ENCODE data around the gene OAT. TPM values are rescaled to one million over a fixed set of nuclear protein-coding genes. Genes with fewer than 3 reads are reported as not detected.
A peak's percentile ranks its signal among the peaks of the same experiment; 100 is the strongest.

OAT gene
- polyA plus RNA-seq, 1 donor = 50.8 TPM

DNA sequence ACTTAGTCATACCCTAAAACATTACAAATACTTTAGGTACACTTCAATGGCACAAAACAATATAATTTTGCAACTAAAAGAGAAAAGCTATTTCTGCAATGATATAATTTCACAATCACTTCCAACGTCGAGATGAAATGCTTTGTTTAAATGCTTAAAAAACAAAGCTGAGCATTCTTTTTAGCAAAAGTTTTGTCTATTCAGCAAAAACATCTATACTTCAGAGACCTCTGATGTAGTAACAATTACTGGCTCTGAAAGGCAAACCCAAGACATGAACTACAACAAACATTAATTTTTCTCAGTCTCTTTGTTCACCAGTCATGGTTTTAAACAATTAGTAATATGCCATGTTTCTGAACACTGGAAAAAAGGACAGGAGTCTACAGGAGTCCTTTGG, 16.4 kb downstream of the OAT start:
- DNase-seq = no peak

DNA sequence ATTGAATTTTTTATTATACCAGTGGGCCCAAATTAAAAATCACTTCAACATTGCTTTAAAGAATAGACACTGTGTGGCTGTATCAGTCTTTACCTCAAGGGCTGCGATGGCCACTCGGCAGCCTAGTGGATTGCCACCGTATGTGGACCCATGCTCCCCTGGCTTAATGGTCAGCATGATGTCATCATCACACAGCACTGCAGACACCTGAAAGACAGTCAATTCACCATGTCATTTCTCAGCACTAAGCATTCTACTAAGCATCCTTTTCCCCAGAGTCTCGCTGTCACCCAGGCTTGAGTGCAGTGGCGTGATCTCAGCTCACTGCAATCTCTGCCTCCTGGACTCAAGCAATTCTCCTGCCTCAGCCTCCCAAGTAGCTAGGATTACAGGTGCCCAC, 17.1 kb downstream of the OAT start:
- DNase-seq = no peak

DNA sequence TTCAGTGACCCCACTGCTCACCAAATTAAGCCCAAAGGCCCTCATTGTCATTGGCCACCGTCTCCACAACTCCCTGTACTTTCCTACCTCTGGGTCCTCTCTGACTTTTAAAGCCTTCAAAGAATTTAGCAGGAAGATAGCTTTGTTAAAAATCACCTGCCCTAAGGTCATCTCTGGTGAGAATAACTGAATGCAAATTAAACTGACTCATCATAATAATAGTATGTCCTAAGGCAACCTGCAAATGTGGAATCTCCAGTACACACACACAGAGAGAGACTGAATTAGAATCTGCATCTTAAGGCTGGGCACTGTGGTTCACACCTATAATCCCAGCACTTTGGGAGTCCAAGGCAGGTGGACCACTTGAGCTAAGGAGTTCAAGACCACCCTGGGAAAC, 24.1 kb downstream of the OAT start:
- DNase-seq = no peak

DNA sequence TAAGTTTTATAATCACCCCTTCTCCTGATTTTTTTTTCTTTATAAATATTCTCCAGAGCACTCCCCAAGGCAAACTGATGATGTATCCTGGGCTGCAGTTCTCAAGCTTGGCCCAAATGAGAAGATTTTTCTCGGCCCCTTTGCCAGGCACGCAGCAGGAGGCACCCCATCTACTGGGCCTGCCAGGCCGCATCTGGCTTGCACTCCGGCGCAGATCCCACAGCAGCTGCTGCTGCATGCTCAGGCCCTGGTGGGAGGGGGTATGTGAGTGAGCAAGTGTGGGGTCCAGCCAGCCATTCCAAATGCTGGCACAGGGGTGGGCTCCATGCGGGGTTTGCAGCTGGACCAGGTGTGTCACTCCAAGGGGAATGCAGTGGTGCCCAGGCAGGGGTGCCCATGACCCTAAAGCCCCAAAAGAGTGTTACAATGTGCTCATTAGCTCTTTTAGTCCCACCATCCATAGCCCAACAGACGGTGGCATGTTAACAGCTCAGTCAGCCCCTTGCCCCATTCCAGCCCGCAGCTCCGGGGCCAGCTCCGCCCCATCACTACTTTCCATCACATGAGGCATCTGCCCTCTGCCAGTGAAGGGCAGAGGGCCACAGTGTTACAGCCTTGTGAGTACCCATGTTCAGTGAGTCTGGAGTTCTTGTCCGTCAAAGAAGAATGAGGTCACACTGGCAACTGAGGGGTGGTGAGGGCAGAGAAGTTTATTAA, 25.9 kb downstream of the OAT start:
- no peak for DNase-seq

DNA sequence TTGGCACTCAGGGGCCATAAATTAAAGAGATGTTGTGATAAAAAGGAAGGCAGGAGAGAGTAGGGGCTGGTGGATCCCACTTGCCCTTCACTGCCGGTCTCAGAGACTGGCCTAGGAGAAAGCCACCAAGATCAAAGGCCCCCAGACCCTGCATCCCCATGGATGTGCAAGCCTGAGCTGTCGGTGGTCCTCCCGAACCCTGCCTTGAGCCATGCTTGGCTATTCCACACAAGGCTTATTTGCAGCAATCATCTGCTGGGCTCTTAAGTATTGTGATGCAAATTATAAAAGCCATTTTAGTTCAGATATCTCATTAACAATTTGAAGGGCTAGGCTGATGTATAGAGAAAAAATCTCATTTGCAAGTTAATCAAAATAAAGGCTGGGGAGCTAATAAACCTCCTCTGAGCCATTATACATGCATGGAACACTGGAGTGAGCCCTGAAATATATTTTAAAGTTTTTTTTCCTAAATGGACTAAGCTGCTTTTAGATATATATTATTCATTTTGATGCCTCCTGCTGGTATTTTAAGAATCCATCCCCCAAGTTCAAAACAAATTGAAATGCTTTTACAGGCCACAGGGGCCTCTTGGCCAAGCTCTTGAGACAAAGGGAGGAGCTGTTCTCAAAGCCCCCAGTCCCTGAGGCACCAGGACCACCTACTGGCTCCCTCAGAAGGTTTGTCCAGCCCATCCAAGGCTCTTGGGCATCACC, 28.1 kb downstream of the OAT start:
- no peak for DNase-seq

DNA sequence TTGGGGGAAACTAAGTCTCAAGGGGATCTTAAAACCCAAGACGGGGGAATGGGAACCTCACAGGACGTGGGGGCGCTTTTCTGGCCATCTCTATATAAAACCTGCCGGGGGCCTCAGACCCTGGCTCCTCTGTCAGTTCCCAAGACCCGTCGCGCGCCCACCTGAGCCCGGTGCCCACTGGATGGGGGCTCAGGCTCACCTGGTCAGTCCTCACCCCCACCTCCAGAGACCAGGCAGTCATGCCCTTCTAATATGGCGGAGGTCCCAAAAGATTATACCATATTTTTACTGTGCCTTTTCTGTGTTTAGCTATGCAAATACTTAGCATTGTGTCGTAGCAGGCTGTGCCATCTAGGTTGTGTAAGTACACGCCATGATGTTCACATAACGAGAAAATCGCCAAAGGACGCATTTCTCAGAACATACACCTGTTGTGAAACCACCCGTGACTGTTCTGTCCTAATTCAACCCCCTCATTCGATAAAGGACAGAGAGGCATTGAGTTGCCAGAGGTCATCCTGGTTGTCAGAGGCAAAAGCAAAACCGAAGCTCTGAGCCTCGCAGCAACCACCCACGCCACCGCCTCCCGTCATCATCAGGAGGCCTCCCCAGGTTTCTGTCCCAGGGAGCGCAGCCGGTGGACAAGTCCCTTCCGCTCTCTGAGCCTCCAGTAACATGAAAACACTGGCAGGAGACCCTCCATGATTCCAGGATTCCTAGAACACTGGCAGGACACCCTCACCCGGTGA, 28.9 kb downstream of the OAT start:
- DNase-seq = no peak

DNA sequence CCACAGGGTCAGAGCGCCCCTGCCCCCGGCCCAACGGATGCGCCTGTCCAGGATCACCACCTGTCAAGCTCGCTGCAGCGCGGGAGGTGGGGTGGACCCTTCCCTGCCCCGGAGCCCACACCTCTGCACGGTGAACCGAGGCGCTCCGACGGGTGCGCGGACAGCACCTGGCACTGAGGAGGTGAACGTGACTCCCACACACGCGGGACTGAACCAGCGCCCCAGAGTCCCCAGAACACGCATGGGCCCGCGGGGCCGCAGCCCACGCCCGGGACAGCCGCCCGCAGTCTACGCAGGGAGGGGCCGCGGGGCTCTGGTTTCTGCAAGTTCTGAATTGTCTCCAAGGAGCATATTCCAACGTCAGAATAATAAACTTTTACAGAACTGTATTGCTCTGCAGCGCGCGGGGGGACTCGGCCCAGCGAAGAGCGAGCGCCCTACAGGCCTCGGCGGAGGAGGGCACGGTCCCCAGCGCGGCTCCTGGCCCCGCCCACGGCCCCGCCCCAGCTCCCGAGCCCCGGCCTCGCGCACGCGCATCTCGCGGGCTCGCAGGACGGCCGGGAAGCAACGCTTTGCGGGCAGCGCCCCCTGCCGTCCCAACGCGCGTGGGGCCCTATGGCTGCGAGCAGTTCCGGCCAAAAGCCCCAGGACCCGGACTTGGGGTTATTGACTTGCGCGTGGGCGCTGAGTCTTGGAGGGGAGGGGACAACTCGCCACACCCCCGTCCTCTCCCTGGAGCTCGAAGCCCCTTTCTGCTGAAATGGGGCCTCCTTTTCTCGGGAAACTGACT, 29.7 kb downstream of the OAT start:
- peak; percentile 91 for DNase-seq

DNA sequence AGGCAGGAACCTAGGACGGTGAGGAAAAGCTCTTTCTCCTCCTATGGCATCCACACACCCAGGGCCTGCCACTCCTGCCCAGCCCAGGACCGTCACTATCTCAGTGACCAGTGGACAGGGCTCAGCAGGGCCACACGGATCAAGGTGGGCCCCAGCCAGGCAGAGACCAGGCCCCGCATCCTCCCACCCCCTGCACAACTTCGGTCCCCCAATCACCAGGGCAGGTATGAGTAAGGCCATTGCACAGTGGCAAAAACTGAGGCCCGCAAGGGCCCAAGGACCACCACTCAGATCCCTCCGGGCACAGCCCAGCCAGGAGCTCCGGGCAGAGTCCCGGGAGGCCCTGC, 30.3 kb downstream of the OAT start:
- no peak for DNase-seq

DNA sequence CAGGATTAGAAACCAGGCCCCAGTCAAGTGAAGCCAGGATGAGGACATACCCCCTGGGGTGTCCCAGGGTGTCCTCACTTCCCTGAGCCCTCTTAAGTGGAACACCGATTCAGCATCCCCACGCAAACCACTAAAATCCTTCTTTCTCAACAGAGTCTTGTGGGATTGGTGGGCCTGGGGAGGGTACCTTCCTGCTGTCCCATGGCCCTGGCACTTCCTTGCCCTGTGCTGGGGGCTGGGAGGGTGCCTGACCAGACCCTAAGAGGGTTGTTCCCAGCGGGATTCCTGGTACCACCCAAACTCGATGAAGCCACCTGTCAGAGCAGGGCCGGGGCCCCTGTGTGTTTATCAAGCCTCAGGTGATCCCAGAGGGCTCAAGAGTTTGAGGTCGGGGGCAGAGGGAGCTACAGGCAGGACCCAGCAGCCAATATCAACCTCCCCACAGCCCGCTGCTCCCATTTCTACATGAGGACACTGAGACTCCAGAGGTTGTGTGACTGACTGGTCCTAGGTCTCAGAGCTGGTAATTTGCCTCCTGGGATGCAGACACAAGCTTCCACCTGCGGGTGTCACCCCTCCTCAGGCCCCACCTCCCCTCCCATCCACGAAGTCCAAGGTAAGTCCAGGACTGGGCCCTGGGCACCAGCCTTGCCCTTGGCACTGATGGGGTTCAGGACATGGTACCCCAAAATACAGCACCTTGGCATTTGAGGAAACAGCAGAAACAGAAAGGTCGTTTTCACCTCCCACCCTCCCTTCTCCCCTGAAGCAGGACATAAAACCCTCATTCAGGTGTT, 31.4 kb downstream of the OAT start:
- no peak for DNase-seq

DNA sequence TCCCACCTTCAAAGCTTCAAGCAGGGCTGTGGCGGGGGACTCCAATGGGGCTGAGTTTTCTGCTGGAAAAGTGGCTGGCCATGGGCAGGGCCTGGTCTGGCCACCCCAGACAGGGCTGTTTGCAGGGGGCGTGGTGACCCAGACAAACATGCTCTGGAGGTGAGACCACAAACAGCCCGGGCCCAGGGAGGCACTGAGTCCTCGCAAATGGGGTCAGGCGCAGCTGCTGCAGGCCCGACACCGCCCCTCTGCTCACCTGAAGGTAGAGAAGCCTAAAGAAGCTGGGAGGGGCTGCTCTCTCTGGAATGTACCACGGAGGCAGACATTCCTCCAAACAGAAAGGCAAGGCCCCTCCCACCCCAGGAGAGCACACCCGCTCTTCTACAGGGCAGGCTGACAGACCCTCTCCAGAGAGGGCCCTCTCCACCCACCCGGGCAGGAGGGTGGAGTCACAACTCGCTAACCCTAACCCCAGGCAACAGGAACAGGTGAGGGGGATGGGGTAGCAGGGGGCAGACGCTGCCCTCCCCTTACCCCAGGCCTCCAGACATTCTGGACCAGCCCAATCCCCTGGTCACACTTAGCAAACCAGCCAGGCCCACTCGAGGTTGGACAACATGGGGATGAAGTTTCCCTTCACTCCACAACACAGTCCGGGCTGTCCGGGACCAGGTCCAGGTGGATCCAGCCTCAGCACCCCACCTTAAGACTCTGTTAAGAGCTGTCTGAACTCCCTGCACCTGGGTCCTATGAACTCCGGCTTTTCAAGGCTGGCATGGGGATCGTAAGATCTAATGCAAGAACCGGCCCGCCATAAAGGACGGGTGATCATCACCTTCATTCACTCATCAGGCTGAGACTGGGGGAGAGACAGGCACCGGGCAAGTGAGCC, 32.3 kb downstream of the OAT start:
- no peak for DNase-seq

DNA sequence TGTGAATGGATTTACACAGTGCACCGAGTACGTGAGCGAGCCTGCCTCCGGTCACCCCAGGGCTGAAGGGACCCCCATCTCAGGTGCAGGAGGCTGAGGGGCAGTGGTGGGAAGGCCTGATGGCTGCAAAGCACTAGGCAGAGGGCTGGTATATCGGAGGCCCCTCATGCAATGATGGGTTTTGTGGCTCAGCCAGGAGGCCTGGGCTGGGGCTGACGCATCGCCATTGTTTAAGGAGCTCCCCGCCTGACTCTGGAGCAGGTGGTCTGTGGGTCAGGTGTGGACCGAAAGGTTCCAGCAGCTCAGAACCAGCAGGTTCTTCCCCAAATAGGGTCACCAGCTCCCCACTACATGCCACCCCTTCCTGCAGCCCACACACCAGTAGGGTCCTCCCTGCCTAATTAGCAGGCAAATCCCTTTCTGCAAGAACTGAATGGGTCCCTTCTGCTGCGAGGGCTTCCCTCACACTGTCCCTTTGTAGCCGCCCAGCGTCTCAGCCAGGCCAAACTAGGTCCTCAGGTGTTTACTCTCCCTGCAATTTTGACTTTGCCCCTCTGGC, 33.0 kb downstream of the OAT start:
- DNase-seq = no peak

DNA sequence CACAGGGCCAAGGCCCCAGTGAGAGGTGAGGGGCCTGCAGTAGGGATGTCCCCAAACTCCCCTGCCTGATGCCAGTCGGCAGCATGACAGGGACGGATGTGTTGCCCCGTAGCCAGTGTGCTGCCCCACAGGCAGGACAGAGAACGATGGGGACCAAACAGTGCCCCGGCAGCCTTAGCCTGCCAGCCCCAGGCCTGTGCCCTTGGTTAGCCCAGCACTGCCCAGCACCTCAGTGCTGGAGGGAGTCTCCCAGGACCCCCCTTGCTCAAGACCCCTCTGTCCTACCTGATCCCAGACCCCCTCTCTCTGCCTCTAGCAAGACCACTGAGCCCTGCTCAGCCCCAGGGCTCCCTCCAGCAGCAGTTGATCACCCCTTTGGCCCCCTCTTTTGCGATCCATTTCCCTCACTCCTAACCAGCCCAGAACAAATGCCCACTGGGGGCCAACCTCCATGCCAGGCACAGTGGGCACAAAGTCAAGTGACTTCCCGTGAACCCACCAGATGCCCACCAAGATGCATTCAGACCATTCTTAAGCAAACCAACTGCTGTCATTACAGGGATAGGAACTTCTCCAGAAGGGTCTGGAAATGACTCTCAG, 34.0 kb downstream of the OAT start:
- no peak for DNase-seq

DNA sequence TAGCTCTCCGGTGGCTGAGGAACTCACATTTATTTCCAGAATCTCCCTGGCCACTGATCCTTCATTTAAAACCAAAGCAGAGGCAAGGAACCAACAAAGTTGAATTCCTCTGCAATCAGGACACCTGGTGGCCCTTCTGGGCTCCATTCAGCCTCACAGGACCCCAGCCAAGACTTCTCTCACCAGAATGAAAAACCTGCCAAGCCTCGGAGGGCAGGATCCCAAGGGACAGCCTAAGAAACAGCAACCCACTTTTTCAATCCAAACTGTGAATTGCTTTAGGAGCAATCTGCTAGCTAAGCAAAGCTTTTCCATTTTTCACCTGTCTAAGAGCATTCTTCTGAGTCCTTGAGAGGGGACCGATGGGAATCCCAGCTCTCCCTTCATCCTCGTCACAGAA, 34.6 kb downstream of the OAT start:
- no peak for DNase-seq

DNA sequence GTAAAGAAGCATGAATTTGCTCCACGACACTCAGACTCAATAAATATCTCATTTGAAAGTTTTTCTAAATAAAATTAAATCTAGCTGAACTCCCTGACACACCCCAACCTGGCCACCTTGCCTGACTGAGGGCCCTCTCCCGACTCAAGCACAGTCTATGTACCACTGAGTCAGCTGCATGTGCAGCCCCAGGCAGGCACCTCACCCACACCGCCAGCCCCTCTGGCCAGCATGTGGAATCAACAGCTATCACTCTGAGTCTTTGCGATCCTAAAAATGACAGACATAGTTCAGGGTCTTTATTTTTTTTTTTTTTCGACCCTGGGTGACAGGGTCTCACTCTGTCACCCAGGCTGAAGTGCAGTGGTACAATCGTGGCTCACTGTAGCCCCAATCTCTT, 35.2 kb downstream of the OAT start:
- no peak for DNase-seq

DNA sequence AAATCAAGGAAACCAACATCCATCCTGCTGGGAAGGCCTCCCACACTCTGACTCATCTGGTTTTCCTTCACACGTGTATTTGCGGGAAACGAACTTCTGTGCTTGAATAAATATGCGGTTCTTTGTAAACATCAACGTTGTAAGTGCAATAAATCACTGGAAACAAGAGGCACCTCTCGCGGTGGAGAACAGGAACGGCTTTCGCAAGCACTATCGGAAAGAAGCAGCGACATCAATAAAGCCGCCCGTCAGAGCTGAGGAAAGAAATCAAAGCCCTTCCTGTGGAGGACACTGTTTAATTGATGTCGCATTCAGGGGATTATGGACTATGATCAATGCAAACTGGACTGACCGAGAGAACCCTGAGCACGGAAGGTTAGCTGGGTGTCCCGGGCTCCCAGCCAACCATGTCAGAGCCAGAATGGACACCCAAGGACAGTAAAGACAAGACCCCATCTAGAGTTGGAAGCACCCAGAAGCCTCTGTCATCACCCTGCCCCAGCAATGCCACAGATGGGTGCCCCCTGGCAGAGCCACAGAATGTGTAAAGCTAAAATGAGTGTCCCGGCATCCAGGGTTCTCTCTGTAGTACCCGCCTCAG, 37.6 kb downstream of the OAT start:
- no peak for DNase-seq

DNA sequence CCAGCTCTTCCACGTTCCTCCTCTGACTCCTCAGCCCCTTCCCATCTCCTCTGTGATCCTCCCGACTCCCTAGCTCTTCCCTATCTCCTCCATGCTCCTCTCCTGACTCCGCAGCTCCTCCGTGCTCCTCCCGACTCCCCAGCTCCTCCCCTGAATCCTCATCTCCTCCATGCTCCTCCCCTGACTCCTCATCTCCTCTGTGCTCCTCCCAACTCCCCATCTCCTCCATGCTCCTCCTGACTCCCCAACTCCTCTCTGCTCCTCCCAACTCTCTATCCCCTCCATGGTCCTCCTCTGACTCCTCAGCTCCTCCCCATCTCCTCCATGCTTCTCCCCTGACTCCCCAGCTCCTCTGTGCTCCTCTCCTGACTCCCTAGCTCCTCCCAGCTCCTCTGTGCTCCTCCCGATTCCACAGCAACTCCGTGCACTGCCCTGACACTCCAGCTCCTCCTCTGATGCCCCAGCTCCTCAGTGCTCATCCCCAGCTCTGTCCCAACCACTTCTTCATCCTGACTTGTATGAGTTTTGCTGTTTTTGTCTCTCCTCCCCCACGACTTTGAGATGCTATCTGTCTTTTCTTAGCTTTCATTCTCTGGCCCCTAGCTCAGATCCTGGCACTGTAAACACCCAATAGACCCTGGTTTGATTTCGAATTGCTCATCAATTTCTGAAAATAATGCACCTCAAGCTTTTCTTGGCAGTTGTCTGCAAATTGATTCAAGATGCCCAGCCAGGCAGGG, 38.3 kb downstream of the OAT start:
- no peak for DNase-seq

DNA sequence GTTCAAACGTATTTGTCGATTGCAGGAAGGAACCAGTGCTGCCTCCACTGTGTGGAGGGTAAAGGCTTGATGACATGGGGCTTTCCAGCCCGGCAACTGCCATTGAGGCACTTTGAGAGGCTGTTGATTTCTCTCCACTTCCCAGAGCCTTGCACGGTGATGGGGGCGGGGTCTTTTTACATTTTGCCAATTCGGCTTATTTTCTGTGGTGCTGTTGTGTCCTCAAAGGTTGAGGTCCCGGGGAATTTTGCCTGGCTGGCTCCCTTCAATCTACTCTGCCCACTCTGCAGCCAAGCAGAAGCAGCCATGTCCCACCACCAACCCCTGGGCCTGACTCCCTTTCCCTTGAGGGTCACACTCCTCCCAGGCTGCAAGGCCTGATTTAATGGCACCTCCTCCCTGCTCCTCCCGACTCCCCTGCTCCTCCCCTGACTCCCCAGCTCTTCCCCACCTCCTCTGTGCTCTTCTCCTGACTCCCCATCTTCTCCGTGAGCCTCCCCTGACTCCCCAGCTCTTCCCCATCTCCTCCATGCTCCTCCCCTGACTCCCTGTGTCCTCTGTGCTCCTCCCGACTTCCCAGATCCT, 39.0 kb downstream of the OAT start:
- no peak for DNase-seq

DNA sequence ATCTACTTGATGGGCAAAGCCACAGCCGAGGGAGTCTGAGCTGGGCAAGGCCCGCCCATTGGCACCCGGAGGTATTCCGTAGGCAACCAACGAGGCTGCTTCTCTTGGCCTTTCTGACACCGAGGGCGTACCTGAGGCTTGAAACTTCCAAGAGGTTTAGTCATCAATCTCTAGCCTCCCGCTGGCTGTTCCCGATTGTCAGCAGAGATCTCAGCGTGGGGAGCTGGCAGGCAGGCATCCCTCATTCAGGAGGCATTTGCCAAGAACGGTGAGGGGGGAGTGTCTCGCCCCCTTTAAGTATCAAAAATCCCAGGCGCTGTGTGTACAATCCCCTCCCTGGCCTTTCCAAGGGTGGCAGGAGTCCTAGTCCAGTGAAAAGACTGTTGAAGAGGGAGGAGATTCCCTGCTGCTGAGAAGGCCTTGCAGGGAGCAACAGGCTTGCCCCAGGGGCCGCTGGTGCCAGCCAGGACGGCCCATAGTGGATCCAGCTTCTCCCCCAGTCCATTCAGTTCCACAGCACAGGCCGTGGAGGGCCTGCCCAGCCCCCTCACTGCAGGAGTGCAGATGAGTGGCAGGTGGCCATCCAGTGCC, 39.7 kb downstream of the OAT start:
- no peak for DNase-seq
